Astrocyte of the hippocampus (primary cell): ENCODE measurements around the gene FOXD2.
"Not testable (repeated sequence)": the region's sequence is repeated elsewhere in the genome, so short reads cannot be mapped to it uniquely, and the experiment has no call there.

Source experiments
- DNase-seq: peaks from one replicate; pipeline ENCODE4 v3.0.0; 2011; ENCODE audit warnings: low read depth, low spot score

The FOXD2 gene

GRCh38 chr1:47439819-47440598 lies 2.2 kb downstream of the FOXD2 start:
- no peak for DNase-seq

- DNase-seq: no peak
Observed at GRCh38 chr1:47440599-47441081, 2.8 kb downstream of the FOXD2 start.

- DNase-seq: no peak
Observed at GRCh38 chr1:47441450-47442106, 3.7 kb downstream of the FOXD2 start.

GRCh38 chr1:47442202-47442601 lies 4.4 kb downstream of the FOXD2 start:
- DNase-seq: no peak

GRCh38 chr1:47442842-47443529 lies 5.1 kb downstream of the FOXD2 start:
- DNase-seq: no peak

- DNase-seq: no peak
Observed at GRCh38 chr1:47443530-47444296, 5.9 kb downstream of the FOXD2 start.

GRCh38 chr1:47444297-47444561 lies 6.4 kb downstream of the FOXD2 start:
- no peak for DNase-seq

- DNase-seq: peak; percentile 35
Observed at GRCh38 chr1:47444562-47445465, 7.0 kb downstream of the FOXD2 start.

GRCh38 chr1:47445823-47446550 lies 8.1 kb downstream of the FOXD2 start:
- DNase-seq: no peak

- no peak for DNase-seq
Observed at GRCh38 chr1:47448462-47449222, 10.8 kb downstream of the FOXD2 start.

- peak; percentile 22 for DNase-seq
Observed at GRCh38 chr1:47449822-47450552, 12.1 kb downstream of the FOXD2 start.

- no peak for DNase-seq
Observed at GRCh38 chr1:47450606-47451005, 12.8 kb downstream of the FOXD2 start.

GRCh38 chr1:47452426-47452825 lies 14.6 kb downstream of the FOXD2 start:
- no peak for DNase-seq

GRCh38 chr1:47453910-47454309 lies 16.1 kb downstream of the FOXD2 start:
- not testable (repeated sequence) for DNase-seq

- DNase-seq: no peak
Observed at GRCh38 chr1:47456250-47456649, 18.4 kb downstream of the FOXD2 start.

- DNase-seq: not testable (repeated sequence)
Observed at GRCh38 chr1:47457547-47457946, 19.7 kb downstream of the FOXD2 start.

GRCh38 chr1:47459253-47459788 lies 21.5 kb downstream of the FOXD2 start:
- no peak for DNase-seq

GRCh38 chr1:47460040-47460439 lies 22.2 kb downstream of the FOXD2 start:
- DNase-seq: no peak

GRCh38 chr1:47460456-47460855 lies 22.6 kb downstream of the FOXD2 start:
- DNase-seq: no peak
